SK-N-SH treated with all-trans-retinoic acid at 6 μM for 48 hours (cell line): Measurements from ENCODE around the gene CBARP.

Experiments used
- ATAC-seq: fragments of 200-7000 bp; cut with Tn5 transposase; 3 replicates; pipeline ENCODE4 v1.9.1; 2020; ENCODE audit warnings: mild to moderate bottlenecking, moderate library complexity
- ARNTL ChIP-seq: fragments of 450-650 bp; formaldehyde crosslinking; IDR thresholded peaks from 2 replicates; pipeline ENCODE4 v1.5.0; 2020; ENCODE audit warnings: low read depth, mild to moderate bottlenecking, moderate library complexity, borderline replicate concordance
- BACH2 ChIP-seq: fragments of 250-450 bp; sonication (Bioruptor Pico); IDR thresholded peaks from 2 replicates; pipeline ENCODE4 v1.9.0; 2021; ENCODE audit warnings: mild to moderate bottlenecking, borderline replicate concordance
- CSDC2 ChIP-seq: fragments of 250-450 bp; sonication (Bioruptor Pico); IDR thresholded peaks from 2 replicates; pipeline ENCODE4 v1.5.0; 2020; ENCODE audit warnings: mild to moderate bottlenecking, moderate library complexity
- ESRRG ChIP-seq: fragments of 250-450 bp; sonication (Bioruptor Pico); IDR thresholded peaks from 2 replicates; pipeline ENCODE4 v1.6.1; 2021; ENCODE audit warnings: mild to moderate bottlenecking
- GLIS3 ChIP-seq: fragments of 250-450 bp; sonication (Bioruptor Pico); IDR thresholded peaks from 2 replicates; pipeline ENCODE4 v1.5.0; 2020; ENCODE audit warnings: mild to moderate bottlenecking, moderate library complexity
- ISL1 ChIP-seq: fragments of 250-450 bp; sonication (Bioruptor Pico); IDR thresholded peaks from 2 replicates; pipeline ENCODE4 v2.1.2; 2022; ENCODE audit warnings: mild to moderate bottlenecking, moderate library complexity
- OSR1 ChIP-seq: fragments of 250-450 bp; sonication (Bioruptor Pico); IDR thresholded peaks from 2 replicates; pipeline ENCODE4 v1.8.0; 2022; ENCODE audit warnings: moderate library complexity, mild to moderate bottlenecking, inconsistent platforms
- PPARA ChIP-seq: fragments of 250-450 bp; sonication (Bioruptor Pico); IDR thresholded peaks from 2 replicates; pipeline ENCODE4 v1.5.0; 2020; ENCODE audit warnings: mild to moderate bottlenecking, borderline replicate concordance
- SNAI2 ChIP-seq: fragments of 250-450 bp; sonication (Bioruptor Pico); IDR thresholded peaks from 2 replicates; pipeline ENCODE4 v1.5.0; 2020; ENCODE audit warnings: mild to moderate bottlenecking, moderate library complexity
- TCF4 ChIP-seq: fragments of 250-450 bp; sonication (Bioruptor Pico); IDR thresholded peaks from 2 replicates; pipeline ENCODE4 v1.8.0; 2021; ENCODE audit warnings: mild to moderate bottlenecking, moderate library complexity, borderline replicate concordance
- TOX ChIP-seq: fragments of 250-450 bp; sonication (Bioruptor Pico); IDR thresholded peaks from 2 replicates; pipeline ENCODE4 v1.8.0; 2021; ENCODE audit warnings: mild to moderate bottlenecking, moderate library complexity, borderline replicate concordance
- ZC3H10 ChIP-seq: fragments of 250-450 bp; sonication (Bioruptor Pico); IDR thresholded peaks from 2 replicates; pipeline ENCODE4 v1.5.1; 2021; ENCODE audit warnings: mild to moderate bottlenecking, moderate library complexity
- ZFP30 ChIP-seq: fragments of 450-650 bp; formaldehyde crosslinking; IDR thresholded peaks from 2 replicates; pipeline ENCODE4 v1.5.0; 2022; ENCODE audit warnings: mild to moderate bottlenecking, moderate library complexity
- ZNF70 ChIP-seq: fragments of 450-650 bp; formaldehyde crosslinking; IDR thresholded peaks from 2 replicates; pipeline ENCODE4 v1.5.0; 2020; ENCODE audit warnings: mild to moderate bottlenecking, moderate library complexity
- ZNF8 ChIP-seq: fragments of 450-650 bp; formaldehyde crosslinking; IDR thresholded peaks from 2 replicates; pipeline ENCODE4 v1.5.0; 2020; ENCODE audit warnings: mild to moderate bottlenecking, moderate library complexity
- TF ChIP-seq, protein P1 (sequence below): fragments of 250-450 bp; sonication (Bioruptor Pico); IDR thresholded peaks from 2 replicates; pipeline ENCODE4 v1.8.0; 2021; ENCODE audit warnings: low read depth, mild to moderate bottlenecking, moderate library complexity, borderline replicate concordance
- TF ChIP-seq, protein P2 (sequence below): fragments of 250-450 bp; sonication (Bioruptor Pico); IDR thresholded peaks from 2 replicates; pipeline ENCODE4 v1.5.1; 2021; ENCODE audit warnings: mild to moderate bottlenecking, moderate library complexity
- TF ChIP-seq, protein P3 (sequence below): fragments of 250-450 bp; sonication (Bioruptor Pico); IDR thresholded peaks from 2 replicates; pipeline ENCODE4 v1.5.1; 2020; ENCODE audit warnings: low read depth, mild to moderate bottlenecking, moderate library complexity
- TF ChIP-seq, protein P4 (sequence below): fragments of 250-450 bp; sonication (Bioruptor Pico); IDR thresholded peaks from 2 replicates; pipeline ENCODE4 v1.5.0; 2020; ENCODE audit warnings: mild to moderate bottlenecking, moderate library complexity

The CBARP gene

DNA sequence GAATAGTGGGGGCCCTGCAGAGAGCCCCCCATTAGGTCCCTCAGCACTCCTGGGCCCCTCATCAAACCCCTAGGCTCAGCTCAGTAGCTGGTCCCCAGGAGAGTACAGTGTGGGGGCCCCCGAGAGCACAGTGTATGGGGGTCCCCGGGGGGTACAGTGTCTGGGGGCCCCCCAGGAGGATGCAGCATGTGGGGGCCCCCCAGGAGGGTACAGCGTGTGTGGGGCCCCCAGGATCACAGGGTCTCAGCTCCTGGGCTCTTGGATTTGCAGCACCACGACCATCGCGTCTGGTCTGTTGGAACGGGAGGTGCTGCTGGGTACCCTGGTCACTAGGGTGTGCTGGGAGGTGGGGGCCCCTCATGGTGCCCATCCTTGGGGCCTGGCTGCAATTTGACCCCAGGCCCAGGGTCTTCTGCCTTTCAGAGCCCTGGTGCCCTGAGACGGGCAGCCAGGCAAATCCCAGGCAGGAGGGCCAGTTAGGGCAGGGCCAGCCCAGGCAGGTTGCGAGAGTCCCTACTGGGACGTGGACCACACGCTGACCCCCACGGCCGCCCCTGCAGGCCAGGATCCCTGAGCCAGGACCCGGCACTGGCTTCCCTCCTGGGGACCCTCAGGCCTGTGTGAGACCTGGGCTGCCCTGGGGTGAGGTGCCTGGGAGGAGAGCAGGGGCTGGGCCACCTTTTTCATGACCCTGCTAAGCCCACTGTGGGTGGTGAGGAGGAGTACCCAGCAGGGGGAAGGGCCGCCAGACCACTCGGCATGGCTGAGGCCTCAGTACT is 13.6 kb downstream of the CBARP start (continued):
- TF ChIP-seq, protein P1, sequence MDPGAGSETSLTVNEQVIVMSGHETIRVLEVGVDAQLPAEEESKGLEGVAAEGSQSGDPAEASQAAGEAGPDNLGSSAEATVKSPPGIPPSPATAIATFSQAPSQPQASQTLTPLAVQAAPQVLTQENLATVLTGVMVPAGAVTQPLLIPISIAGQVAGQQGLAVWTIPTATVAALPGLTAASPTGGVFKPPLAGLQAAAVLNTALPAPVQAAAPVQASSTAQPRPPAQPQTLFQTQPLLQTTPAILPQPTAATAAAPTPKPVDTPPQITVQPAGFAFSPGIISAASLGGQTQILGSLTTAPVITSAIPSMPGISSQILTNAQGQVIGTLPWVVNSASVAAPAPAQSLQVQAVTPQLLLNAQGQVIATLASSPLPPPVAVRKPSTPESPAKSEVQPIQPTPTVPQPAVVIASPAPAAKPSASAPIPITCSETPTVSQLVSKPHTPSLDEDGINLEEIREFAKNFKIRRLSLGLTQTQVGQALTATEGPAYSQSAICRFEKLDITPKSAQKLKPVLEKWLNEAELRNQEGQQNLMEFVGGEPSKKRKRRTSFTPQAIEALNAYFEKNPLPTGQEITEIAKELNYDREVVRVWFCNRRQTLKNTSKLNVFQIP: no peak
- no peak for TF ChIP-seq TOX (CRISPR knock-in tag)

DNA sequence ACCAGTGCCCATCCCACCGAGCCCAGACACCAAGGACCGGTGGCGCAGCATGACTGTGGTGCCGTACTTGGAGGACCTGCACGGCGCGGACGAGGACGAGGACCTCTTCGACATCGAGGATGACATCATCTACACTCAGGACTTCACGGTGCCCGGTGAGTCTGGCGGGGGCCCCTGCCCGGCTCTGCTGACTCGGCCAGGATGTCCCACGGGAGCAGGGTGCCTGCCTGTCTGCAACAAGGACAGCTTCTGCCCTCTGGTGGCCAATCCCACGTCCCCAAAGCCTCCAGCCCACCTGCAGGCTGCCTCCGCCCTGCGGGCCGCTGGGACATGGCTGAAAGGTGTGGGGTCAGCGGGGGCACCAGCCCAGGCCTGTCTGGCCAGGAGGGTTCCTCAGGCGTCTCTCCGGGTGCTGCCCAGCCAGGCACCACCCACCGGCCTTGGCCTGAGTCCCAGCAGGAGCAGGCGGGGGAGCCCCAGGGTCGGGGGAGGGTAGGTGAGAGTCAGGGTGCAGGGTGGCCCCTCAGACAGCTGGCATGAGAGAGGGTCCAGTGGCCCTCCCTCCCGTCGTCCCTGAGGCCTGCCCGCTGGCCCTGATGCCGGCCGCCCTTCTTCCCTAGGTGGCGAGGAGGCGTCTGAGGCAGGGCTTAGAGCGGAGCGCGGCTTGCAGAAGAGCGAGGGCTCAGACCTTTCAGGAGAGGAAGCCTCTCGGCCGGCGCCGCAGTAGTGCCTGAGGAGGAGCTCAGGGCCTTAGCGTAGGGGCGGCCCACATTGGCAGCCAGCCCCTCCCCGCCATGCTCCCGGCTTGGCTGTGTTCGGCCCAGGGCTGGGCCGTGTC is 14.6 kb downstream of the CBARP start:
- no peak for TF ChIP-seq ZFP30
- TF ChIP-seq, protein P2, sequence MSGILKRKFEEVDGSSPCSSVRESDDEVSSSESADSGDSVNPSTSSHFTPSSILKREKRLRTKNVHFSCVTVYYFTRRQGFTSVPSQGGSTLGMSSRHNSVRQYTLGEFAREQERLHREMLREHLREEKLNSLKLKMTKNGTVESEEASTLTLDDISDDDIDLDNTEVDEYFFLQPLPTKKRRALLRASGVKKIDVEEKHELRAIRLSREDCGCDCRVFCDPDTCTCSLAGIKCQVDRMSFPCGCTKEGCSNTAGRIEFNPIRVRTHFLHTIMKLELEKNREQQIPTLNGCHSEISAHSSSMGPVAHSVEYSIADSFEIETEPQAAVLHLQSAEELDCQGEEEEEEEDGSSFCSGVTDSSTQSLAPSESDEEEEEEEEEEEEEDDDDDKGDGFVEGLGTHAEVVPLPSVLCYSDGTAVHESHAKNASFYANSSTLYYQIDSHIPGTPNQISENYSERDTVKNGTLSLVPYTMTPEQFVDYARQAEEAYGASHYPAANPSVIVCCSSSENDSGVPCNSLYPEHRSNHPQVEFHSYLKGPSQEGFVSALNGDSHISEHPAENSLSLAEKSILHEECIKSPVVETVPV (CRISPR knock-in tag): no peak
- no peak for TF ChIP-seq CSDC2
- no peak for TF ChIP-seq OSR1 (CRISPR knock-in tag)
- TF ChIP-seq, protein P3, sequence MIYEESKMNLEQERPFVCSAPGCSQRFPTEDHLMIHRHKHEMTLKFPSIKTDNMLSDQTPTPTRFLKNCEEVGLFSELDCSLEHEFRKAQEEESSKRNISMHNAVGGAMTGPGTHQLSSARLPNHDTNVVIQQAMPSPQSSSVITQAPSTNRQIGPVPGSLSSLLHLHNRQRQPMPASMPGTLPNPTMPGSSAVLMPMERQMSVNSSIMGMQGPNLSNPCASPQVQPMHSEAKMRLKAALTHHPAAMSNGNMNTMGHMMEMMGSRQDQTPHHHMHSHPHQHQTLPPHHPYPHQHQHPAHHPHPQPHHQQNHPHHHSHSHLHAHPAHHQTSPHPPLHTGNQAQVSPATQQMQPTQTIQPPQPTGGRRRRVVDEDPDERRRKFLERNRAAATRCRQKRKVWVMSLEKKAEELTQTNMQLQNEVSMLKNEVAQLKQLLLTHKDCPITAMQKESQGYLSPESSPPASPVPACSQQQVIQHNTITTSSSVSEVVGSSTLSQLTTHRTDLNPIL: no peak
- TF ChIP-seq, protein P4, sequence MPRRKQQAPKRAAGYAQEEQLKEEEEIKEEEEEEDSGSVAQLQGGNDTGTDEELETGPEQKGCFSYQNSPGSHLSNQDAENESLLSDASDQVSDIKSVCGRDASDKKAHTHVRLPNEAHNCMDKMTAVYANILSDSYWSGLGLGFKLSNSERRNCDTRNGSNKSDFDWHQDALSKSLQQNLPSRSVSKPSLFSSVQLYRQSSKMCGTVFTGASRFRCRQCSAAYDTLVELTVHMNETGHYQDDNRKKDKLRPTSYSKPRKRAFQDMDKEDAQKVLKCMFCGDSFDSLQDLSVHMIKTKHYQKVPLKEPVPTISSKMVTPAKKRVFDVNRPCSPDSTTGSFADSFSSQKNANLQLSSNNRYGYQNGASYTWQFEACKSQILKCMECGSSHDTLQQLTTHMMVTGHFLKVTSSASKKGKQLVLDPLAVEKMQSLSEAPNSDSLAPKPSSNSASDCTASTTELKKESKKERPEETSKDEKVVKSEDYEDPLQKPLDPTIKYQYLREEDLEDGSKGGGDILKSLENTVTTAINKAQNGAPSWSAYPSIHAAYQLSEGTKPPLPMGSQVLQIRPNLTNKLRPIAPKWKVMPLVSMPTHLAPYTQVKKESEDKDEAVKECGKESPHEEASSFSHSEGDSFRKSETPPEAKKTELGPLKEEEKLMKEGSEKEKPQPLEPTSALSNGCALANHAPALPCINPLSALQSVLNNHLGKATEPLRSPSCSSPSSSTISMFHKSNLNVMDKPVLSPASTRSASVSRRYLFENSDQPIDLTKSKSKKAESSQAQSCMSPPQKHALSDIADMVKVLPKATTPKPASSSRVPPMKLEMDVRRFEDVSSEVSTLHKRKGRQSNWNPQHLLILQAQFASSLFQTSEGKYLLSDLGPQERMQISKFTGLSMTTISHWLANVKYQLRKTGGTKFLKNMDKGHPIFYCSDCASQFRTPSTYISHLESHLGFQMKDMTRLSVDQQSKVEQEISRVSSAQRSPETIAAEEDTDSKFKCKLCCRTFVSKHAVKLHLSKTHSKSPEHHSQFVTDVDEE (CRISPR knock-in tag): no peak
- TF ChIP-seq ZNF70 (CRISPR knock-in tag): no peak
- no peak for TF ChIP-seq TCF4 (CRISPR knock-in tag)
- no peak for TF ChIP-seq ISL1 (CRISPR knock-in tag)
- no peak for TF ChIP-seq PPARA (CRISPR knock-in tag)
- no peak for TF ChIP-seq ZNF8 (CRISPR knock-in tag)
- no peak for TF ChIP-seq GLIS3 (CRISPR knock-in tag)
- no peak for TF ChIP-seq ARNTL (CRISPR knock-in tag)
- TF ChIP-seq TOX (CRISPR knock-in tag): no peak
- TF ChIP-seq ESRRG (CRISPR knock-in tag): no peak
- TF ChIP-seq, protein P1: no peak
- ATAC-seq: peak; percentile 57

DNA sequence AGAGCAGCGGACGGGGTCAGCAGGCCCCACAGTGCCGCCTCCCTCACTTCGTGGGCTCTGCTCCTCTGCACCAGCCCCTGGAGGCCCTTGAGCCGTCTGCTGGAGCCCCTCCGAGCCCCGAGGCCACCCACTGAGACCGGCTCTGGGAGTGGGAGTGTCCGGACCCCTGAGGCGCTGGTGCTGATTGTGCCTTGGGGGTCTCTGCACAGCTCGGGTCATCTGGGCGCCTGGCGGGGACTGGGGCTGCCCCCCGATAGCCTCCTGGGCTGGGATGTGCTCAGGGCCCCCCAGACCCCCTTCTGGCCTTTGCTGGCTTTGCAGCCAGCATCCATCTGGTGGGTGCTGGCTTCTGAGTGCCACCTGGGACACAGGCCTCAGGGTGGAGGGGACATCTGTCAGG is 15.4 kb downstream of the CBARP start:
- ATAC-seq: no peak
- TF ChIP-seq SNAI2 (CRISPR knock-in tag): no peak
- TF ChIP-seq BACH2 (CRISPR knock-in tag): no peak
- TF ChIP-seq OSR1 (CRISPR knock-in tag): no peak
- TF ChIP-seq ESRRG (CRISPR knock-in tag): no peak
- TF ChIP-seq ZNF70 (CRISPR knock-in tag): no peak
- TF ChIP-seq CSDC2: no peak
- no peak for TF ChIP-seq ZC3H10
- no peak for TF ChIP-seq ZFP30
- TF ChIP-seq ZNF8 (CRISPR knock-in tag): no peak
- TF ChIP-seq, protein P1: no peak
- no peak for TF ChIP-seq TOX (CRISPR knock-in tag)
- TF ChIP-seq ARNTL (CRISPR knock-in tag): no peak
- no peak for TF ChIP-seq ISL1 (CRISPR knock-in tag)
